Parathyroid adenoma (tissue), 2 donors: ENCODE results near the gene CFAP20.

Experiments used
- H2AFZ ChIP-seq: fragments of 300-600 bp; sonication (generic); one replicate; pipeline ENCODE4 v1.7.0; 2017; ENCODE audit warnings: antibody characterized with exemption, mild to moderate bottlenecking
- H3K27ac ChIP-seq: fragments of 300-600 bp; sonication (generic); one replicate; pipeline ENCODE4 v1.7.0; 2017
- H3K27me3 ChIP-seq: fragments of 300-600 bp; sonication (generic); one replicate; pipeline ENCODE4 v1.7.0; 2017; ENCODE audit warnings: low read length; ENCODE audit not compliant: control insufficient read depth, insufficient read depth
- H3K36me3 ChIP-seq: fragments of 300-600 bp; sonication (generic); one replicate; pipeline ENCODE4 v1.7.0; 2017; ENCODE audit warnings: low read length; ENCODE audit not compliant: control insufficient read depth, insufficient read depth
- H3K4me1 ChIP-seq: fragments of 300-600 bp; sonication (generic); one replicate; pipeline ENCODE4 v1.7.0; 2017; ENCODE audit warnings: control low read depth
- H3K4me2 ChIP-seq: fragments of 300-600 bp; sonication (generic); one replicate; pipeline ENCODE4 v1.7.0; 2017; ENCODE audit warnings: low read length
- H3K4me3 ChIP-seq: fragments of 300-600 bp; sonication (generic); one replicate; pipeline ENCODE4 v1.7.0; 2017; ENCODE audit warnings: low read depth, low read length
- H3K79me2 ChIP-seq: fragments of 300-600 bp; sonication (generic); one replicate; pipeline ENCODE4 v1.7.0; 2017; ENCODE audit warnings: control low read depth
- H3K9ac ChIP-seq: fragments of 300-600 bp; sonication (generic); one replicate; pipeline ENCODE4 v1.7.0; 2017; ENCODE audit warnings: mild to moderate bottlenecking
- H3K9me3 ChIP-seq: fragments of 300-600 bp; sonication (generic); one replicate; pipeline ENCODE4 v1.7.0; 2017; ENCODE audit warnings: low read length; ENCODE audit not compliant: control insufficient read depth
- TF ChIP-seq, protein P1 (sequence below): fragments of 300-600 bp; sonication (generic); IDR thresholded peaks from one replicate; pipeline ENCODE4 v1.7.0; 2017; ENCODE audit warnings: antibody characterized with exemption, mild to moderate bottlenecking
- donor health status: primary hyperparathyroidism.

The CFAP20 gene

DNA sequence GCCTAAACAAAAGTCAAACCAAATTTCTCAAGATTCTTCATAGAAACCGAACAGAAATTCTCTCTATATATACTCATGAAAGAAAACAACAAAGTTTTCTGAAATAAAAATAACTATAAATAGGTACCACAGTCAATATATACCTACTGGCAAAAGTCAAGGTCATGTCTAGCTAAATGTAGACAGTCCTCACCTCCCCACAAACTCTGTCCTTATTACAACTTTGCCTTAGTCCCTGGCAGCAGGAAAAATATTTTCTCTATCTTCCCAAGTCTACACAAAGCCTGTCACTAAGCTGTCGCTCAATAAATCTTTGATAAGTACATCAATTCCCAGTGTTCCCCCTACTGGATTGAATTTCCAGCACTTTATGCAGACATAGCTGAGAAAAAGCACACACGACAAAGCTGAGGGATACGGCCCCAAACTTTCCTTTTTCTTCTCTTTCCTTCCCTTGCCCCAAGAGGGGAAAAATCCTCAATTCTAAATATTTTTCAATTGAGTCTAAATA lies 2.7 kb downstream of the CFAP20 start:
- peak overlapping the region; percentile 87 for H3K4me2 ChIP-seq
- TF ChIP-seq, protein P1, sequence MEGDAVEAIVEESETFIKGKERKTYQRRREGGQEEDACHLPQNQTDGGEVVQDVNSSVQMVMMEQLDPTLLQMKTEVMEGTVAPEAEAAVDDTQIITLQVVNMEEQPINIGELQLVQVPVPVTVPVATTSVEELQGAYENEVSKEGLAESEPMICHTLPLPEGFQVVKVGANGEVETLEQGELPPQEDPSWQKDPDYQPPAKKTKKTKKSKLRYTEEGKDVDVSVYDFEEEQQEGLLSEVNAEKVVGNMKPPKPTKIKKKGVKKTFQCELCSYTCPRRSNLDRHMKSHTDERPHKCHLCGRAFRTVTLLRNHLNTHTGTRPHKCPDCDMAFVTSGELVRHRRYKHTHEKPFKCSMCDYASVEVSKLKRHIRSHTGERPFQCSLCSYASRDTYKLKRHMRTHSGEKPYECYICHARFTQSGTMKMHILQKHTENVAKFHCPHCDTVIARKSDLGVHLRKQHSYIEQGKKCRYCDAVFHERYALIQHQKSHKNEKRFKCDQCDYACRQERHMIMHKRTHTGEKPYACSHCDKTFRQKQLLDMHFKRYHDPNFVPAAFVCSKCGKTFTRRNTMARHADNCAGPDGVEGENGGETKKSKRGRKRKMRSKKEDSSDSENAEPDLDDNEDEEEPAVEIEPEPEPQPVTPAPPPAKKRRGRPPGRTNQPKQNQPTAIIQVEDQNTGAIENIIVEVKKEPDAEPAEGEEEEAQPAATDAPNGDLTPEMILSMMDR = no peak
- peaks cover 12% of the 10 kb centered on the region for H3K4me1 ChIP-seq
- H3K27ac ChIP-seq = peak overlapping the region; percentile 75
- H3K4me3 ChIP-seq = no peak overlapping the region
- peaks cover 50% of the 10 kb centered on the region for H3K79me2 ChIP-seq
- H2AFZ ChIP-seq = no peak overlapping the region
- no peaks in the 10 kb centered on the region for H3K36me3 ChIP-seq
- H3K9me3 ChIP-seq = no peaks in the 10 kb centered on the region
- no peaks in the 10 kb centered on the region for H3K27me3 ChIP-seq
- H3K9ac ChIP-seq = no peak overlapping the region

DNA sequence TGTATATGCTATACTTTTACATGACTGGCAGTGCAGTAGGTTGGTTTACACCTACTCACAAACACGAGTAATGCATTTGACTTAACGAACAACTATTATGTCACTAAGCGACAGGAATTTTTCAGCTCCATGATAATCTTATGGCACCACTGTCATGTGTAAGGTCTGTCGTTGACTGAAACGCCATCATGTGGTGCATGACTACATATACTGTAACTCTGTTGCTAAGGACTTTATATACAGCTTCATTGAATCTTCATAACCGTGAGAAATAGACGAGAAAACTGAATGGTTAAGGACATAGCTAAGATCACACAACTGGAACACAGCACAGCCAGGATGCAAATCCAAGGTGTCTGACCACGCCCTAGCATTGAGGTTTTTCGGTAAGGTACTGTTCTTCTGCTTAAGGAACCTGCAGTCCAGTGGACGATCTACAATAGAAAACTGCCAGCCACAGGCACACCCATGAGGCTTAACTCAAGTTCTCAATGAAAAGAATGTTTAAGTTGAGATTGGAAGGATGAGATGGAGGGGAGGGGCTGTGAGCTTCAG lies 3.3 kb downstream of the CFAP20 start:
- Histone ChIP-seq H3K27me3 (no peaks in the 10 kb centered on the region), H3K9ac (no peak overlapping the region), H3K79me2 (peaks cover 52% of the 10 kb centered on the region), H3K9me3 (no peaks in the 10 kb centered on the region), H3K4me2 (no peak overlapping the region), H3K27ac (no peak overlapping the region), H3K4me1 (peaks cover 13% of the 10 kb centered on the region), H2AFZ (no peak overlapping the region), H3K36me3 (no peaks in the 10 kb centered on the region), H3K4me3 (no peak overlapping the region)
- TF ChIP-seq, protein P1 = no peak

DNA sequence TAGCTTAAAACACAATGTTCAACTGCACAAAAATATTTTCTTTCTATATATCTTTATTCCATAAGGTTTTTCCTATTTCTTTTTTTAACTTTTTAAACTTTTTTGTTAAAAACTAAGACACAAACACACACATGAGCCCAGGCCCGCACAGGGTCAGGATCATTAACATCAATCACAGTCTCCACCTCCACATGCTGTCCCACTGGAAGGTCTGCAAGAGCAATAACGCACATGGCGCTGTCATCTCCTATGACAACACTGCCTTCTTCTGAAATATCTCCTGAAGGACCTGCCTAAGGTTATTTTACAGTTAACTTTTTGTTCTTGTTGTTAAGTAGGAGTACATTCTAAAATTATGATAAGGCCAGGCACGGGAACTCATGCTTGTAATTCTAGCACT lies 4.1 kb downstream of the CFAP20 start:
- Histone ChIP-seq H3K27me3 (no peaks in the 10 kb centered on the region), H3K79me2 (peaks cover 58% of the 10 kb centered on the region), H3K27ac (no peak overlapping the region), H3K36me3 (no peaks in the 10 kb centered on the region), H3K9ac (no peak overlapping the region), H3K4me3 (no peak overlapping the region), H3K4me2 (no peak overlapping the region), H3K9me3 (no peaks in the 10 kb centered on the region), H2AFZ (no peak overlapping the region), H3K4me1 (peaks cover 13% of the 10 kb centered on the region)
- TF ChIP-seq, protein P1 = no peak

DNA sequence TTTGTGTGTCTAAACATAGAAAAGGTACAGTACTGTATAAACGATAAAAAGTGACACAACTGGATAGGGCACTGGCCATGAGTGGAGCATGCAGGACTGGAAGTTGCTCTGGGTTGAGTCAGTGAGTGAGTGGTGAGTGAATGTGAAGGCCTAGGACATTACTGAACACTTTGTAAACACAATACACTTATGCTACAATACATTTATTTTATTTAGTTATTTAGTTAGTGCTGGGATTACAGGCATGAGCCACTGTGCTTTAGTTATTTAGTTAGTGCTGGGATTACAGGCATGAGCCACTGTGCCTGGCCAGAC lies 4.6 kb downstream of the CFAP20 start:
- H3K79me2 ChIP-seq = peaks cover 61% of the 10 kb centered on the region
- TF ChIP-seq, protein P1 = no peak
- H3K27ac ChIP-seq = no peak overlapping the region
- no peaks in the 10 kb centered on the region for H3K36me3 ChIP-seq
- no peak overlapping the region for H2AFZ ChIP-seq
- H3K9ac ChIP-seq = no peak overlapping the region
- peaks cover 13% of the 10 kb centered on the region for H3K4me1 ChIP-seq
- no peaks in the 10 kb centered on the region for H3K9me3 ChIP-seq
- H3K4me3 ChIP-seq = no peak overlapping the region
- H3K27me3 ChIP-seq = no peaks in the 10 kb centered on the region
- H3K4me2 ChIP-seq = no peak overlapping the region

DNA sequence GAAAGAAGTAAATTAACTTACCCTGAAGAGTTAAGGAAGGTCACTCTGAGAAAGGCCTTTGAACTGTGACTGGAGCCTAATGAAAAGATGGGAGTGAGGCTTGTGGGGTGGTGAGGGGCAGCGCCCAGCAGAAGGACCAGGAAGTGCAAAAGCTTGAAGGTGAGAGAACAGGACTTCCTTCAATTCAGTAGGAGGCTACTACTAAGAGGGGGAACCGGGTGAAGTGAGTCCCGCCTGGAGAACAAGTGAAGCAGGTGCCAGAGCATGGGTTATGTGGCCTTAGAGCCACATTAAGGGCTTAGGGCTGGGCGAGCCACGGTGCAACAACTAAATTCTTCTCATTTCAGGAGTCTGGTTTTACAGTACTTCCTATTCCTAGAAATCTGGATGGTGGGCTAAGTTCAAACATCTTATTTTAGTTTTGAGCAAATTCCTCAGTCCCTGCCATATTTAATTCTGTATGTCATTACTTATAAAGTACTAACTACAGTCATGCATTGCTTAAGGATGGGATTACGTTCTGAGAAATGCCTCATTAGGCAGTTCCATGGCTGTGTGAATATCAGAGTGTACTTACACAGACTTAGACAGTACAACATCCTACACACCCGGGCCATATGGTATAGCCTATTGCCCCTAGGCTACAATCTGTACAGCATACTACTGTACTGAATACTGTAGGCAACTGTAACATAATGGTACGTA lies 5.1 kb downstream of the CFAP20 start:
- peaks cover 13% of the 10 kb centered on the region for H3K4me1 ChIP-seq
- H3K9ac ChIP-seq = no peak overlapping the region
- no peak overlapping the region for H2AFZ ChIP-seq
- H3K4me2 ChIP-seq = no peak overlapping the region
- H3K4me3 ChIP-seq = no peak overlapping the region
- H3K27ac ChIP-seq = no peak overlapping the region
- H3K9me3 ChIP-seq = no peaks in the 10 kb centered on the region
- H3K79me2 ChIP-seq = peaks cover 66% of the 10 kb centered on the region
- no peaks in the 10 kb centered on the region for H3K36me3 ChIP-seq
- TF ChIP-seq, protein P1 = no peak
- no peaks in the 10 kb centered on the region for H3K27me3 ChIP-seq
